CD4-positive, alpha-beta T cell (primary cell): ENCODE data around the gene NFX1. TPM values are rescaled to one million over a fixed set of nuclear protein-coding genes. Genes with fewer than 3 reads are reported as not detected.

ENCODE experiments used
- ATAC-seq: fragments of 200-7000 bp; cut with Tn5 transposase; one replicate; pipeline ENCODE4 v1.10.0; 2022; ENCODE audit warnings: mild to moderate bottlenecking; ENCODE audit not compliant: poor library complexity
- CTCF ChIA-PET: fragments of 350-600 bp; sonication (Branson Sonifier 250); formaldehyde crosslinking; loops from one replicate; lab custom pipeline; 2021; ENCODE audit warnings: antibody characterized with exemption, inconsistent platforms; lab: Charles Lee
- POLR2A ChIA-PET: fragments of 350-600 bp; sonication (Branson Sonifier 250); formaldehyde crosslinking; loops from one replicate; lab custom pipeline; 2021; ENCODE audit warnings: antibody characterized with exemption, inconsistent platforms; lab: Charles Lee
- DNase-seq, 14 experiments: peaks; one replicate each; pipeline ENCODE4 v3.0.0-alpha.2; 2013 to 2020; ENCODE audit warnings: mixed read lengths in 2 of 14
- H3K27ac ChIP-seq, 2 donors: one replicate each; pipeline versions ENCODE4 v1.5.1 to v1.7.0; 2013; ENCODE audit warnings: low read length in 2 of 2, low read depth in 1 of 2, mild to moderate bottlenecking in 1 of 2
- H3K27me3 ChIP-seq, 2 experiments: 1 replicate in 1 of 2; 2 replicates in 1 of 2; pipeline versions ENCODE4 v1.6.1 to v1.7.0; 2013; ENCODE audit warnings: low read length in 2 of 2, control low read depth in 1 of 2, mild to moderate bottlenecking in 1 of 2, moderate library complexity in 1 of 2; ENCODE audit not compliant: insufficient read depth in 2 of 2, control insufficient read depth in 1 of 2
- H3K36me3 ChIP-seq: one replicate; pipeline ENCODE4 v1.6.1; 2013; ENCODE audit warnings: low read length, control low read depth; ENCODE audit not compliant: insufficient read depth
- H3K4me1 ChIP-seq: one replicate; pipeline ENCODE4 v1.6.1; 2013; ENCODE audit warnings: low read length, control low read depth; ENCODE audit not compliant: insufficient read depth
- H3K4me3 ChIP-seq: one replicate; pipeline ENCODE4 v1.5.1; 2013; ENCODE audit warnings: mild to moderate bottlenecking, low read length, moderate library complexity
- H3K9me3 ChIP-seq, 2 experiments: 1 replicate in 1 of 2; 2 replicates in 1 of 2; pipeline versions ENCODE4 v1.6.1 to v1.7.0; 2013; ENCODE audit warnings: low read length in 2 of 2, mild to moderate bottlenecking in 2 of 2, control low read depth in 1 of 2, moderate library complexity in 1 of 2; ENCODE audit not compliant: control insufficient read depth in 1 of 2, insufficient read depth in 1 of 2
- H3K27ac Mint-ChIP-seq: one replicate; pipeline ENCODE4 v1.8.0; 2020; ENCODE audit warnings: mixed read lengths
- H3K27me3 Mint-ChIP-seq: one replicate; pipeline ENCODE4 v1.8.0; 2021; ENCODE audit warnings: mixed read lengths
- H3K36me3 Mint-ChIP-seq: one replicate; pipeline ENCODE4 v1.8.0; 2021; ENCODE audit warnings: low read depth, mixed read lengths
- H3K4me1 Mint-ChIP-seq: one replicate; pipeline ENCODE4 v1.8.0; 2021; ENCODE audit warnings: low read depth, mixed read lengths
- H3K4me3 Mint-ChIP-seq: one replicate; pipeline ENCODE4 v1.8.0; 2020; ENCODE audit warnings: mild to moderate bottlenecking, mixed read lengths
- H3K9me3 Mint-ChIP-seq: one replicate; pipeline ENCODE4 v1.8.0; 2020; ENCODE audit warnings: mixed read lengths
- intact Hi-C, 2 experiments: fragments of 100-400 bp; cut with DNase I in 1 of 2; cut with micrococcal nuclease in 1 of 2; formaldehyde crosslinking; loops; one replicate each; pipeline versions ENCODE4 v1.15.1 to v1.9.0; 2023 to 2025; cut with DNase I, micrococcal nuclease
- total RNA-seq, 174 experiments: library from RNA in 2 of 174; stranded (reverse) in 2 of 174; gene quantifications; one replicate each; pipeline ENCODE4 v1.2.3 and lab custom pipeline; 2021 to 2026
- TF ChIP-seq, protein P1 (sequence below): fragments of 200-600 bp; IDR thresholded peaks from one replicate; pipeline ENCODE4 v1.8.0; 2022; ENCODE audit warnings: antibody characterized with exemption, mild to moderate bottlenecking

NFX1 gene
- total RNA-seq, 2 experiments from 2014 or later, result 33.1 to 34.1 TPM

DNA sequence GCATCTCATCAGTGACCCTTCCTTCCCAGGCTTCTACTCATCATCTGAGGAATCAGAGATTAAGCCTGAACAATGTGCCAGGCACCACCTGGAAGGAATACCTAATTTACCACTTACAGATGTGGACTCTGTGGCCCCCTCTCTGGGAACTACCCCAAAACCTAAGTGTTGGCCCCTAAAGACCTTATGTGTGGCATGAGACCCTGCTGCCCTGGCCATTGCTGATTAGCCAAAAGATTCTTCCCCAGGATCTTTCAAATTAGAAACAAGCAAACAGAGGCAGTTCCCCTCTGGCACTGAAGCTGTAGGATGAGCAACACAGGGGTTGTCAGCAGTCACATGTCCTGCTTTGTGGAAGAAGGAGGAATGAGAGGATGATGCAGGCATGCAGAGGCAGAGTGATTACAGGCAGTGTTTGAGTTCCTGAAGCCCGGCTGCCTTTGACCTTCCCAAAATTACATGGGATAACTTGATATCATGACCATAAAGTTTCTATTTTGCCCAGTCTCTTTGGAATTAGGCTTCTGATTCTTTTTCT lies 39.8 kb upstream of the NFX1 start:
- H3K4me1 ChIP-seq, result no peaks in the 10 kb centered on the region
- H3K27ac ChIP-seq, result no peak overlapping the region
- no peak for DNase-seq
- H3K9me3 ChIP-seq, result no peaks in the 10 kb centered on the region
- Mint-ChIP-seq H3K9me3 (no peaks in the 10 kb centered on the region), H3K4me1 (no peaks in the 10 kb centered on the region), H3K27ac (no peak overlapping the region), H3K4me3 (no peak overlapping the region), H3K36me3 (peaks cover 70% of the 10 kb centered on the region), H3K27me3 (no peaks in the 10 kb centered on the region)
- CTCF ChIA-PET, result no interaction called here
- intact Hi-C loops, result no loop called here
- peaks cover 42% of the 10 kb centered on the region for H3K36me3 ChIP-seq
- ATAC-seq, result no peak
- POLR2A ChIA-PET, result no interaction called here
- H3K27me3 ChIP-seq, result no peaks in the 10 kb centered on the region
- TF ChIP-seq, protein P1, sequence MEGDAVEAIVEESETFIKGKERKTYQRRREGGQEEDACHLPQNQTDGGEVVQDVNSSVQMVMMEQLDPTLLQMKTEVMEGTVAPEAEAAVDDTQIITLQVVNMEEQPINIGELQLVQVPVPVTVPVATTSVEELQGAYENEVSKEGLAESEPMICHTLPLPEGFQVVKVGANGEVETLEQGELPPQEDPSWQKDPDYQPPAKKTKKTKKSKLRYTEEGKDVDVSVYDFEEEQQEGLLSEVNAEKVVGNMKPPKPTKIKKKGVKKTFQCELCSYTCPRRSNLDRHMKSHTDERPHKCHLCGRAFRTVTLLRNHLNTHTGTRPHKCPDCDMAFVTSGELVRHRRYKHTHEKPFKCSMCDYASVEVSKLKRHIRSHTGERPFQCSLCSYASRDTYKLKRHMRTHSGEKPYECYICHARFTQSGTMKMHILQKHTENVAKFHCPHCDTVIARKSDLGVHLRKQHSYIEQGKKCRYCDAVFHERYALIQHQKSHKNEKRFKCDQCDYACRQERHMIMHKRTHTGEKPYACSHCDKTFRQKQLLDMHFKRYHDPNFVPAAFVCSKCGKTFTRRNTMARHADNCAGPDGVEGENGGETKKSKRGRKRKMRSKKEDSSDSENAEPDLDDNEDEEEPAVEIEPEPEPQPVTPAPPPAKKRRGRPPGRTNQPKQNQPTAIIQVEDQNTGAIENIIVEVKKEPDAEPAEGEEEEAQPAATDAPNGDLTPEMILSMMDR, result no peak
- H3K4me3 ChIP-seq, result no peak overlapping the region

DNA sequence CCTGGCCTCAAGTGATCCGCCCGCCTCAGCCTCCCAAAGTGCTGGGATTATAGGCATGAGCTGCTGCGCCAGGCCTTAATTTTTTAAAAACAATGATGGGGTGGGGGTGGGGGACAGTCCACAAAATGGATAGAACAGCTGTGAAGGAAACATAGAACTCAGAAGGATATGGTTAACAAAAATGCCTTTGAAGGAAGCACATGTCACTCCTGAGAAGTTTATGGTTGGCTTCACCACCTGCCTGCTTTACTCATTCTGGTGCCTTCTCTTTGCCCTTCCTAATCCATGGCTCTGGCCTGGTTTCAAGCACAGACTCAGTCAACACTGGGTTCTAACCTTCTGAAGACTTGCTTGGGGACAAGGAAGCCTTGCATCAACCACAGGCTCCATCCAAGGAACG lies 36.1 kb upstream of the NFX1 start:
- Histone ChIP-seq H3K9me3 (no peaks in the 10 kb centered on the region), H3K36me3 (peaks cover 74% of the 10 kb centered on the region), H3K4me1 (no peaks in the 10 kb centered on the region), H3K27me3 (no peaks in the 10 kb centered on the region), H3K27ac (no peak overlapping the region), H3K4me3 (no peak overlapping the region)
- Mint-ChIP-seq H3K4me3 (no peak overlapping the region), H3K9me3 (no peaks in the 10 kb centered on the region), H3K27me3 (no peaks in the 10 kb centered on the region), H3K36me3 (peaks cover 92% of the 10 kb centered on the region), H3K27ac (no peak overlapping the region), H3K4me1 (peaks cover 8% of the 10 kb centered on the region)
- ATAC-seq (no peak), DNase-seq (no peak)
- ChIA-PET CTCF (no interaction called here), POLR2A (no interaction called here)
- intact Hi-C loops, result no loop called here
- TF ChIP-seq, protein P1, result no peak

DNA sequence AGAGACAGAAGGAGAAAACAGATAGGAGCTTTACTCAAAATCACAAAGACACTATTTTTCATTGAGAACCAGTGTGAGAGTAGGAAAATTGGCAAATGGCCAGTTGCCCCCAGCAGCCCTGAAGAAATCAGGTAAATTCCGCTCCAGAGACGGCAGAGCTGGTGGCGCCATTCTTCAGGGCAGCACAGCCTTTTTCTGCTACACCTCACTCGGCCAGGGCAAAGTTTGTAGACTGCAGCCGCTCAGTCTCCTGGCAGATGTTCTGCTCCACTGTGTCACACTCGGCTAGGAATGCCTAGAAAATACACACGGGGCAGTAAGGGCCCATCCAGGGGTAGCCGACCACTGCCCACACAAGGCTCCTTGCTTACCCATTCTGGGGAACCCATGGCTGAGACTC lies 35.3 kb upstream of the NFX1 start:
- Histone ChIP-seq H3K27ac (no peak overlapping the region), H3K4me3 (no peak overlapping the region), H3K4me1 (no peaks in the 10 kb centered on the region), H3K36me3 (peaks cover 76% of the 10 kb centered on the region), H3K27me3 (no peaks in the 10 kb centered on the region), H3K9me3 (no peaks in the 10 kb centered on the region)
- intact Hi-C loops, result no loop called here
- TF ChIP-seq, protein P1, result no peak
- H3K4me3 Mint-ChIP-seq, result no peak overlapping the region
- H3K27ac Mint-ChIP-seq, result no peak overlapping the region
- H3K36me3 Mint-ChIP-seq, result peaks cover 92% of the 10 kb centered on the region
- POLR2A ChIA-PET, result no interaction called here
- CTCF ChIA-PET, result no interaction called here
- DNase-seq (no peak), ATAC-seq (no peak)
- H3K4me1 Mint-ChIP-seq, result peaks cover 13% of the 10 kb centered on the region
- no peaks in the 10 kb centered on the region for H3K27me3 Mint-ChIP-seq
- H3K9me3 Mint-ChIP-seq, result no peaks in the 10 kb centered on the region
